Tibial nerve (tissue), 4 donors: Measurements from ENCODE around the gene CXCL14. TPM values are rescaled to one million over a fixed set of nuclear protein-coding genes. Genes with fewer than 3 reads are reported as not detected.

Experiments used
- DNase-seq, 2 donors: peaks; one replicate each; pipeline ENCODE4 v3.0.0-alpha.2; 2019; ENCODE audit warnings: low spot score in 2 of 2
- H3K27ac ChIP-seq, 4 donors: fragments of 200-600 bp; sonication (generic) in 3 of 4; one replicate each; pipeline ENCODE4 v1.5.1; 2017 to 2019; ENCODE audit warnings: mild to moderate bottlenecking in 1 of 4
- H3K27me3 ChIP-seq, 2 donors: fragments of 200-600 bp; sonication (generic) in 1 of 2; one replicate each; pipeline versions ENCODE4 v1.5.1 to v1.6.0; 2017 to 2019
- H3K36me3 ChIP-seq, 3 donors: fragments of 200-600 bp; sonication (generic); one replicate each; pipeline ENCODE4 v1.5.1; 2018 to 2019
- H3K4me1 ChIP-seq, 4 donors: fragments of 200-600 bp; sonication (generic) in 3 of 4; one replicate each; pipeline ENCODE4 v1.5.1; 2017 to 2019
- H3K4me3 ChIP-seq, 4 donors: fragments of 200-600 bp; sonication (generic) in 3 of 4; one replicate each; pipeline ENCODE4 v1.5.1; 2017 to 2019; ENCODE audit warnings: mild to moderate bottlenecking in 1 of 4, moderate library complexity in 1 of 4
- H3K9me3 ChIP-seq, 4 donors: fragments of 200-600 bp; sonication (generic) in 3 of 4; one replicate each; pipeline ENCODE4 v1.5.1; 2017 to 2019
- EP300 ChIP-seq, 2 donors: sonication (generic); formaldehyde crosslinking; IDR thresholded peaks; one replicate each; pipeline ENCODE4 v1.6.1; 2017; ENCODE audit warnings: antibody characterized with exemption in 2 of 2, mild to moderate bottlenecking in 1 of 2
- POLR2A ChIP-seq, 2 donors: fragments of 450-650 bp; IDR thresholded peaks; one replicate each; pipeline ENCODE4 v1.6.1; 2017; ENCODE audit warnings: antibody characterized with exemption in 2 of 2, mild to moderate bottlenecking in 2 of 2, moderate library complexity in 2 of 2
- WGBS, 2 donors: methylation state at CpG; one replicate each; pipeline ENCODE4 v1.1.5; 2018; 5-methylcytosine and 5-hydroxymethylcytosine counted together
- total RNA-seq, 4 donors: library from RNA; depleted of rRNA; stranded (reverse); fragments of >200 nt; gene quantifications; one replicate each; pipeline ENCODE4 v1.1.0, GENCODE V29; 2016
- TF ChIP-seq, protein P1 (sequence below), 5 experiments: fragments of 200-600 bp in 3 of 5; fragments of 450-650 bp in 2 of 5; sonication (generic) in 3 of 5; IDR thresholded peaks; one replicate each; pipeline ENCODE4 v1.5.1; 2016 to 2019; ENCODE audit warnings: antibody characterized with exemption in 5 of 5, mild to moderate bottlenecking in 3 of 5, moderate library complexity in 2 of 5

CXCL14 gene
- total RNA-seq, 4 donors from 2014 or later, result 76.5 to 171 (median 111) TPM

DNA sequence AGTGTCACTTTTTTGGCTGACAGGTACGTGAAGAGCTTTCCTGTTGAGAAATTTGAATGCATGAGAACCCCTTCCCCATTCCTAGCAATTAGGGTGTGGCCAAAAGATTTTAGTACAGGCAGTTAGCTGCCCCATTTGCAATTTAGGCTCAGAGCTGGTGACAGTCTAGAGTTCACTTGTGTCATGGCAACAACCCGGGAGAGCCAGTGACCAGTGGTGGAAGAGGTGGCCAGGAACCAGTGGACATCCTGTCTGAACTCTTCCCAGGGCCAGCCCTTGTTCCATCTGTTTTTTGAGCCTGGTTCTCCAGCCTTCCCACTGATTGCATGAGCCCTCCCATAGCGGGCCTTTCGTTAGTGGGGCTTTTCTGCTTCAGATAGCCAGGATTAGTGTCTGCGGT lies 40.5 kb downstream of the CXCL14 start:
- H3K27ac ChIP-seq, result no peak overlapping the region
- no peak for DNase-seq
- H3K4me1 ChIP-seq, result peaks cover 0 to 38% (median 4%) of the 10 kb centered on the region in 4 donors
- H3K4me3 ChIP-seq, result no peak overlapping the region
- WGBS, 2 donors, result 95 to 96% methylated on average over 5 of the region's 5 CpGs
- H3K9me3 ChIP-seq, result peaks cover 0 to 13% (median 0%) of the 10 kb centered on the region in 4 donors
- H3K27me3 ChIP-seq, result peaks cover 0 to 84% of the 10 kb centered on the region in 2 donors
- H3K36me3 ChIP-seq, result no peaks in the 10 kb centered on the region
- no peak for TF ChIP-seq POLR2A (IDR thresholded peaks at IDR 0.05)
- TF ChIP-seq, protein P1, sequence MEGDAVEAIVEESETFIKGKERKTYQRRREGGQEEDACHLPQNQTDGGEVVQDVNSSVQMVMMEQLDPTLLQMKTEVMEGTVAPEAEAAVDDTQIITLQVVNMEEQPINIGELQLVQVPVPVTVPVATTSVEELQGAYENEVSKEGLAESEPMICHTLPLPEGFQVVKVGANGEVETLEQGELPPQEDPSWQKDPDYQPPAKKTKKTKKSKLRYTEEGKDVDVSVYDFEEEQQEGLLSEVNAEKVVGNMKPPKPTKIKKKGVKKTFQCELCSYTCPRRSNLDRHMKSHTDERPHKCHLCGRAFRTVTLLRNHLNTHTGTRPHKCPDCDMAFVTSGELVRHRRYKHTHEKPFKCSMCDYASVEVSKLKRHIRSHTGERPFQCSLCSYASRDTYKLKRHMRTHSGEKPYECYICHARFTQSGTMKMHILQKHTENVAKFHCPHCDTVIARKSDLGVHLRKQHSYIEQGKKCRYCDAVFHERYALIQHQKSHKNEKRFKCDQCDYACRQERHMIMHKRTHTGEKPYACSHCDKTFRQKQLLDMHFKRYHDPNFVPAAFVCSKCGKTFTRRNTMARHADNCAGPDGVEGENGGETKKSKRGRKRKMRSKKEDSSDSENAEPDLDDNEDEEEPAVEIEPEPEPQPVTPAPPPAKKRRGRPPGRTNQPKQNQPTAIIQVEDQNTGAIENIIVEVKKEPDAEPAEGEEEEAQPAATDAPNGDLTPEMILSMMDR (IDR thresholded peaks at IDR 0.05), result no peak
- no peak for TF ChIP-seq EP300 (IDR thresholded peaks at IDR 0.05)

DNA sequence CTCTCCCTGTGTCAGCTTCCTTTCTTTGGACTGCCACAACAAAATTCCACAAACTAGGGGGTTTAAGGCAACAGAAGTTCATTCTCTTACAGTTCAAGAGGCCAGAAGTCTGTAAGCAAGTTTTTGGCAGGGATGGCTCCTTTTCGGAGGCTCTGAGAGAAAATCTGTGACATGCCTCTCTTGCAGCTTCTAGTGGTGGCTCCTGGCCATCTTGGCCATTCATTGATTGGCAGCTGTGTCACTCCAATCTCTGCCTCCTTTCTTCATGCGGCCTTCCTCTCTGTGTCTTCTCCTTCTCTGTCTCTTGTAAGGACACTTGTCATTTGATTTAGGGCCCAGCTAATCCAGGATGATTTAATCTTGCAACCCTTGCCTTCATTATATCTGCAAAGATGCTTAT lies 41.0 kb downstream of the CXCL14 start:
- Histone ChIP-seq H3K4me3 (no peak overlapping the region), H3K4me1 (peaks cover 0 to 33% (median under 1%) of the 10 kb centered on the region in 4 donors), H3K36me3 (no peaks in the 10 kb centered on the region), H3K27me3 (peaks cover 0 to 87% of the 10 kb centered on the region in 2 donors), H3K9me3 (peaks cover 0 to 13% (median 0%) of the 10 kb centered on the region in 4 donors), H3K27ac (no peak overlapping the region)
- WGBS, 2 donors, result 52 to 80% methylated on average over 2 of the region's 2 CpGs
- TF ChIP-seq EP300 (IDR thresholded peaks at IDR 0.05), result no peak
- TF ChIP-seq, protein P1 (IDR thresholded peaks at IDR 0.05), result no peak
- TF ChIP-seq POLR2A (IDR thresholded peaks at IDR 0.05), result no peak
- no peak for DNase-seq

DNA sequence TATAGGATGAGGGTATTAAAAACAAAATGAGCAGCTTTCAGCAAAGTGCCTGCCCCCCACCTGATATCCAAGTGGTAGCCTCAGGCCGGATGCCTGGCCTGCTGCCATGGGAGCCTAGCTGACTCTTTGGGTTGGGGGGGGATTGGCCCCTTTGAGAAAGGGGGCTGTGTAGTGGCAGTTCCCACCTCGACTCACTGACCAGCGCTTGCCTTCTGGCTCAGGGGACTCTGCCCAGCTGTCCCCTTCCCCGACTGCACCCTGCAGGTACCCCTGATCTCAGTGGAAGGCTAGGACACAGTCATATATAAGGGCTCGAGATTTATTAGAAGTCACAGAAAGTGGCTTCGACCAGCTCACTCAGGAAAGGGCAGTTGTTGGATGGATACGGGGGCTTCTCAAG lies 41.5 kb downstream of the CXCL14 start:
- Histone ChIP-seq H3K9me3 (peaks cover 0 to 13% (median 0%) of the 10 kb centered on the region in 4 donors), H3K27ac (no peak overlapping the region), H3K27me3 (peaks cover 0 to 89% of the 10 kb centered on the region in 2 donors), H3K36me3 (no peaks in the 10 kb centered on the region), H3K4me3 (no peak overlapping the region), H3K4me1 (peaks cover 0 to 28% (median 0%) of the 10 kb centered on the region in 4 donors)
- no peak for DNase-seq
- TF ChIP-seq EP300 (IDR thresholded peaks at IDR 0.05) (no peak), POLR2A (IDR thresholded peaks at IDR 0.05) (no peak)
- TF ChIP-seq, protein P1 (IDR thresholded peaks at IDR 0.05), result no peak
- WGBS, 2 donors, result 55 to 58% methylated on average over 7 of the region's 7 CpGs

DNA sequence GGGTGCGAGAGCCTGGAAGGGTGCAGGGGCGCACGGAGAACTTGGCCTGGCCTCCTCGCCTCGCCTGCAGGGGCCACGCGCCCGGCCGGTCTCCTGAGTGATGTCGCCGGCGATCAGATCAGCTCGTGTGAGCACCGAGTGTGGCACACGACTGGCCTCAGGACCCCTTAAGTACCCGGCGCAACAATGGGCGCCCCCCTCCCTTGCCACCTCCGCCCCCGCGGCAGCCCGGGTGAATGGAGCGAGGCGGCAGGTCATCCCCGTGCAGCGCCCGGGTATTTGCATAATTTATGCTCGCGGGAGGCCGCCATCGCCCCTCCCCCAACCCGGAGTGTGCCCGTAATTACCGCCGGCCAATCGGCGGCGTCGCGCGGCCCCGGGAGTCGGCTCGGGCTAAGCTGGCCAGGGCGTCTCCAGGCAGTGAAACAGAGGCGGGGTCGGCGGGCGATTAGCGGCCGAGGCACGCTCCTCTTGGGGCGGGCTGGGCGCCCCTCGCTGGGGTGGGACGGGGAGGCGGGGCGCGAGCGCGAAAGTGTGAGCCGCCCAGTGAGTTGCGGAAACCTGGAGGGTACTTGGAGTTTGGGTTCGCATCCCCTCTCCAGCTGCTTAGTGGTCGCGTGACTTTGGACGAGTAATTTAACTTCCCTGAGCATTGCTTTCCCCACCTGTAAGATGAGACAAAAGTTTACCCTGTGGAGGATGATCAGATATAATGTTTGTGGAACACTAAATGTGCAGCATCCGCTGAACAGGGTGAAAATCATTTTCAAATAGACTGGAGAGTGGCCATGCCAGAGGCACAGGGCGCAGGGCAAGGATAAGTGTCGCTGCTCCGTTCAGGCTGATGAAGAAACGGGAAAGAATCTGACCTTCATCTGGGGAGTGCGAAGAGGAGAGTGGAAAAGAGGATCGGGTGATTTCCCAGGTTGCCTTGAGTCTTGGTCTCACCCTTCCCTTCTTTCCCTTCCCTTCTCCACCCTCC lies 42.7 kb downstream of the CXCL14 start, which contains the start of gene NEUROG1:
NEUROG1 (minus strand) TSS at position 145 of the 982 bp plus-strand sequence. CDS start 274 bp downstream, outside the sequence.
- no peak for TF ChIP-seq EP300 (IDR thresholded peaks at IDR 0.05)
- TF ChIP-seq, protein P1 (IDR thresholded peaks at IDR 0.05), result no peak
- TF ChIP-seq POLR2A (IDR thresholded peaks at IDR 0.05), result no peak
- Histone ChIP-seq H3K27ac (no peak within 1 kb of the TSS), H3K4me3 (peak within 1 kb of the TSS in 2 of 4 donors; percentile 2 to 4), H3K9me3 (peaks cover 0 to 13% (median 0%) of the 10 kb centered on the region in 4 donors), H3K36me3 (no peaks in the 10 kb centered on the region), H3K4me1 (peaks cover 0 to 22% (median 0%) of the 10 kb centered on the region in 4 donors), H3K27me3 (peaks cover 0 to 90% of the 10 kb centered on the region in 2 donors)
- WGBS, 2 donors, result 4 to 5% methylated on average over 28 to 42 of the region's 74 CpGs
- no peak for DNase-seq

DNA sequence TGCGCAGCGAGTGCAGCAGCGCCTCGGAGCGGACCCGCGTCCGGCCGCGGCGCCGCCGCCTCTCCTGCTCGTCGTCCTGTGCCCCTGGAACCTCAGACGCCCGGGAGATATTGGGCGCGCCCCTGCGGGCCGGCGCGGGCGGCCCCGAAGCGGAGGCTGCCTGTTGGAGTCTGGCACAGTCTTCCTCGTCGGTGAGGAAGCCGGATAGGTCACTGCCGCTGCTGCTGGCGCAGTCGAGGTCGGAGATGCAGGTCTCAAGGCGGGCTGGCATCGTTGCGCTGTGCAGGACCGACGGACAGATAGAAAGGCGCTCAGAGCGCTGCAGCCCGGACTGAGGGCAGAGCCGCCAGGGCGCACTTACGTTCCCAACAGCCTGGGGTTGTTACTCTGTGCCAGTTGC lies 43.4 kb downstream of the CXCL14 start:
- WGBS, 2 donors, result 0 to 3% methylated on average over 3 to 17 of the region's 44 CpGs
- H3K27me3 ChIP-seq, result peaks cover 0 to 90% of the 10 kb centered on the region in 2 donors
- H3K9me3 ChIP-seq, result peaks cover 0 to 13% (median 0%) of the 10 kb centered on the region in 4 donors
- peaks cover 0 to 22% (median 0%) of the 10 kb centered on the region in 4 donors for H3K4me1 ChIP-seq
- DNase-seq, result no peak
- H3K36me3 ChIP-seq, result no peaks in the 10 kb centered on the region
- no peak overlapping the region for H3K4me3 ChIP-seq
- H3K27ac ChIP-seq, result no peak overlapping the region
- TF ChIP-seq, protein P1 (IDR thresholded peaks at IDR 0.05), result no peak
- TF ChIP-seq POLR2A (IDR thresholded peaks at IDR 0.05) (no peak), EP300 (IDR thresholded peaks at IDR 0.05) (no peak)
